A549 (cell line): ENCODE measurements around the gene HERC2. TPM values are rescaled to one million over a fixed set of nuclear protein-coding genes. Genes with fewer than 3 reads are reported as not detected.

Source experiments
- CBX2 ChIP-seq: fragments of 200-600 bp; sonication (generic); IDR thresholded peaks from 2 replicates; pipeline ENCODE4 v1.6.1; 2016; ENCODE audit warnings: low read depth, mild to moderate bottlenecking, borderline replicate concordance
- CBX8 ChIP-seq: fragments of 200-600 bp; sonication (generic); IDR thresholded peaks from 2 replicates; pipeline ENCODE4 v1.6.1; 2016
- CEBPB ChIP-seq, 2 experiments: fragments of >200 bp in 1 of 2; sonication (Bioruptor Twin) in 1 of 2; formaldehyde crosslinking in 1 of 2; IDR thresholded peaks; 2 replicates each; pipeline ENCODE4 v1.6.1; 2012 to 2016
- ELK1 ChIP-seq: fragments of 150-350 bp; IDR thresholded peaks from 2 replicates; pipeline ENCODE4 v1.6.1; 2014; ENCODE audit warnings: low read depth, mild to moderate bottlenecking, low read length
- HDAC2 ChIP-seq: fragments of 200-600 bp; sonication (generic); IDR thresholded peaks from 2 replicates; pipeline ENCODE4 v1.6.1; 2016
- HES2 ChIP-seq: fragments of >200 bp; sonication (Bioruptor Twin); formaldehyde crosslinking; IDR thresholded peaks from 2 replicates; pipeline ENCODE4 v1.6.1; 2016
- KDM5A ChIP-seq: fragments of 200-600 bp; sonication (generic); IDR thresholded peaks from 2 replicates; pipeline ENCODE4 v1.6.1; 2016; ENCODE audit warnings: antibody characterized with exemption, mild to moderate bottlenecking
- PBX3 ChIP-seq: IDR thresholded peaks from 2 replicates; pipeline ENCODE4 v1.6.1; 2012
- USF2 ChIP-seq: fragments of 450-650 bp; IDR thresholded peaks from 2 replicates; pipeline ENCODE4 v1.6.1; 2014; ENCODE audit warnings: antibody characterized with exemption
- polyA plus RNA-seq, 4 experiments: library from polyadenylated mRNA; depleted of rRNA in 3 of 4; stranded (reverse); fragments of >200 nt; fragmentation: RNase III in 1 of 4; extraction: RNeasy Plus Mini Kit Qiagen cat#74134 plus additional on column Dnase treatment in 1 of 4; gene quantifications; 2 replicates in 3 of 4; 3 replicates in 1 of 4; pipeline ENCODE4 v1.2.3, GENCODE V29; 2011 to 2017
- small RNA-seq, 6 experiments: library from RNA; depleted of rRNA; stranded (forward); fragments of <200 nt; gene quantifications; one replicate each; pipeline ENCODE3, GENCODE V24; 2012

Gene HERC2
- polyA plus RNA-seq, 2 of the 4 experiments (the other 2 are of a cell fraction): 31.4 to 32.8 TPM

GRCh38 chr15:28066231-28066630 is 255.7 kb downstream of the HERC2 start (continued):
- TF ChIP-seq CBX2 (no peak), PBX3 (no peak), CEBPB (IDR thresholded peaks at IDR 0.05) (no peak), HDAC2 (no peak), USF2 (no peak), KDM5A (no peak), CBX8 (no peak), HES2 (no peak), ELK1 (no peak)

Small RNA genes lying within 50 kb of the gene (small RNA-seq; reads per million reads assigned to genes)
- gene AC091304.5: 0 reads per million in 6 experiments

Other genes starting within 250 kb of the HERC2 start
- 0.25 and 0.34 TPM in 2 replicates for gene OCA2, start 222.9 kb downstream of the HERC2 start, polyA plus RNA-seq (2011; rRNA removed)
- gene OCA2, start 222.9 kb downstream of the HERC2 start, polyA plus RNA-seq (2017; fragmentation: RNase III; extraction: RNeasy Plus Mini Kit Qiagen cat#74134 plus additional on column Dnase treatment): 0.16 to 0.21 TPM (median 0.17 TPM) in 3 replicates
- gene GOLGA6L24, start 35.9 kb upstream of the HERC2 start, polyA plus RNA-seq (2011; rRNA removed): not detected in 2 replicates
- gene GOLGA6L24, start 35.9 kb upstream of the HERC2 start, polyA plus RNA-seq (2017; fragmentation: RNase III; extraction: RNeasy Plus Mini Kit Qiagen cat#74134 plus additional on column Dnase treatment): not detected in 3 replicates
- gene GOLGA8F, start 56.5 kb upstream of the HERC2 start, polyA plus RNA-seq (2011; rRNA removed): not detected in 2 replicates
- gene GOLGA8F, start 56.5 kb upstream of the HERC2 start, polyA plus RNA-seq (2017; fragmentation: RNase III; extraction: RNeasy Plus Mini Kit Qiagen cat#74134 plus additional on column Dnase treatment): 0.03 TPM in 1 of 3 replicates, not detected in the others
- gene GOLGA8G, start 210.8 kb upstream of the HERC2 start, polyA plus RNA-seq (2011; rRNA removed): 0.04 TPM in 1 of 2 replicates, not detected in the other
- gene GOLGA8G, start 210.8 kb upstream of the HERC2 start, polyA plus RNA-seq (2017; fragmentation: RNase III; extraction: RNeasy Plus Mini Kit Qiagen cat#74134 plus additional on column Dnase treatment): 0.03 to 0.05 TPM (median 0.04 TPM) in 3 replicates
- gene GOLGA6L25, start 231.4 kb upstream of the HERC2 start, polyA plus RNA-seq (2011; rRNA removed): not detected in 2 replicates
- not detected in 3 replicates for gene GOLGA6L25, start 231.4 kb upstream of the HERC2 start, polyA plus RNA-seq (2017; fragmentation: RNase III; extraction: RNeasy Plus Mini Kit Qiagen cat#74134 plus additional on column Dnase treatment)